Activated T-cell treated with anti-CD3 and anti-CD28 coated beads for 1 hour (primary cell): ENCODE data around the gene SHANK1.

Experiments
- DNase-seq: peaks from one replicate; pipeline ENCODE4 v3.0.0-alpha.2; 2020; ENCODE audit warnings: low read depth

Gene SHANK1

GRCh38 chr19:50686310-50687032, 33.1 kb downstream of the SHANK1 start:
- no peak for DNase-seq

DNA sequence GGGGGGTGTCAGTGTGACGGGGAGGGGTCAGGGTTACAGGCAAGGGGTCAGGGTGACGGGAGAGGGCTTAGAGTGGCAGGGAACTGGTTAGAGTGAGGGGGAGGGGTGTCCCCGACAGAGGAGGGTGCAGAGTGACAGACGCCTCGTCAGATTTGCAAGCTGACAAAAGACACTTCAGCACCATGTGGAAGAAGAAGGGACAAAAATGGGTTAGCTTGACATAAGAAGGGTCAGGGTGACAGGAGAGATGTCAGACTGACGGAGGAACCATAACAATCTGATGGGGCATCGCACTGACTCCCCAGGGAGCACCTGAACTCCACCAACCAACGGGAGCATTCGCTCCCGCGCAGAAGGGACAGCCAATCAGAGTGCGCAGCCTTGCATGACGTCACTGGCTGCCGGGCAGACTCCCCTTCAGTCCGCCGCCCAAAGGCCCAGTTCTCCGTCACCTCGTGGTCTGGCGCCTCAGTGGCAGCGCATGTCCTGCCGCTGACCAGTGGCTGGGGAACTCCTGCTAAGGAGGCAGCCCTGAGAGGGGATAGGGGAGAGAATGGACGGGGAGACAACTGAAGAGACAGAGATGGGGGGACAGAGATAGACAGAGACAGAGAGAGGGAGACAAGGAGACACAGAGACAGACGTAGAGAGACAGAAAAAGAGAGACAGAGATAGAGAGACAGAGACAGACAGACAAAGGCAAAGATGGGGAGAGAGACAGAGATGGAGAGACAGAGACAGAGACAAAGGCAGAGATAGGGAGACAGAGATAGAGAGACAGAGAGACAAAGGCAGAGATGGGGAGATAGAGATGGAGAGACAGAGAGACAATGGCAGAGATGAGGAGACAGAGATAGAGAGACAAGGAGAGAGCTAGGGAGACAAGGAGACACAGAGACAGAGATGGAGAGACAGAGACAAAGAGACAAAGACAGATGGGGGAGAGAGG, 40.2 kb downstream of the SHANK1 start:
- DNase-seq, result peak; percentile 50

DNA sequence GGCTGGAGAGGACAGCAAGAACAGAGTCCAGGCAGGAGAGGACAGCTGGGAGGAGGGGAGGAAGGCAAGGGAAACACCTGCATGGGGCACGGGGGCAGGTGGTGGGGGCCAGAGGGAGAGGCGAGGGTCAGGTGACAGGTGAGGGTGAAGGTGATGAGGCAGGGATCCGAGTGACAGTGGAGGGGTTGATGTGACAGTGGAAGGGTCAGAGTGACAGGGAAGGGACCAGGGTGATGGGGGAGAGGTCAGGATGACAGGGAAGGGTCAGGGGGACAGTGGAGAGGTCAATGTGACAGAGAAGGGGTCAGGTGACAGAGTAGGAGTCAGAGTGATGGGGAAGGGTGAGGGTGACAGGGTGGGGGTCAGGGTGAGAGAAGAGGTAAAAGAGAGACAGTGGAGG, 41.3 kb downstream of the SHANK1 start:
- DNase-seq, result no peak

DNA sequence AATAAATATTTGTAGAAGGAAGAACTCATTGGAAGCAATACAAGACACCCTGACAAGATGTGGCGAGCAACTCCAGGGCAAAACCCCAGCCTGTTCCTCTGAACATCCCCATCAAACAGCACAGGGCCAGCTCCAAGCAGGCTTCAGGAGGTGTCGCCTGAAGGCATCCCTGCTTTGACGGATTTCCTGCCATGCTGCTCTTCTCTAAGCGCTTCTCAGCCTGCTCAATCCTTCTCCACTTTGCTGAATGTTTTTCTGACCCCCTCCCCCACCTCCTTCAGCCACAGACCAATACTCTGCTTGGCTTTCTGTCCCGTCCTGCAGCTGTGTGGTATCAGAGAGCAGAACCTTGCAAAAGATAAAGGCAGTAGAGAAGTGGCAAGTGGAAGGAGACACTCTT, 42.0 kb downstream of the SHANK1 start:
- DNase-seq, result no peak

DNA sequence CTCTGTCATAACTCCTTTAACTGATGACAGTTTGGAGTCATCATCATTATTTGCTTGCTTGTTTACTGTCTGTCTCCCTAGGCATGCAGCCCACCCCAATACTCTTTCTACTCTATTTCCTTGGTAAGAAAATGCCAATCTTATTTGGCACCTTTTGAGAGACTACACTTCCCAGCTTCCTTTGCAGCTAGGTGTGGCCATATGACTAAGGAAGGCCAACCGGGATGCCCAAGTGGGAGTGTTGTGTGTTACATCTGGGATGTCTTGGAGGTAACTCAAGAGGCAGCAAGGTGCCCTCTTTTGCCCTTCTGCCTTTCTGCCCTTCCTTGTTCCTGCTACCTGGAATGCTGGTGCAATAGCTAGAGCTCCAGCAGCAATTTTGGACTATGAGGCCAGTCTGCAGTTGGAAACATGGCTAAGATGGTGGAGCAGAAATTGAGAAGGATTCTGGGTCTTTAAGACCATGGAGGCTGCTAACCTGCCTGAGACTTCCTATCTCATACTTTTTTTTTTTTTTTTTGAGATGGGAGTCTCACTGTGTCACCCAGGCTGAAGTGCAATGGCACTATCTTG, 42.9 kb downstream of the SHANK1 start:
- DNase-seq, result no peak

DNA sequence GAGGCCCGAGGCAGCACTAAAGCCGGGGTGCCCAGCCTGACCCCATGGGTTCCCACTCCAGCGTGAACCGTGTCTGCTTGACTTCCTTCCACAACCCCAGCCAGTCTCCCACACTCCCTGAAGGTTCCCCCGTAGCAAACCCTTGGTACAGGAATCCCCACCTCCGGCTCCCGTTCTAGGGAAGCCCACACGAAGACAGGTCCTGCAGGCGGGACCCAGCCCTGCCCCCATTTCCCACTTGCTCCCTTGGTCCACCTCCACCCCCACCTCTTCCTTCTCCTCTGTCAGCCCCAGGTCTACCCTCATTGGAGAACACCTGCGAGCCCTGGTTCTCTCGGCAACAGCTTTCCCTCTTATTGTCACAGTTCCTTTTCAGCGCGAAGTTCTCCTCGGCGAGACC, 46.5 kb downstream of the SHANK1 start:
- DNase-seq, result no peak

- DNase-seq, result no peak
Measured at GRCh38 chr19:50670102-50670380, 49.6 kb downstream of the SHANK1 start.

DNA sequence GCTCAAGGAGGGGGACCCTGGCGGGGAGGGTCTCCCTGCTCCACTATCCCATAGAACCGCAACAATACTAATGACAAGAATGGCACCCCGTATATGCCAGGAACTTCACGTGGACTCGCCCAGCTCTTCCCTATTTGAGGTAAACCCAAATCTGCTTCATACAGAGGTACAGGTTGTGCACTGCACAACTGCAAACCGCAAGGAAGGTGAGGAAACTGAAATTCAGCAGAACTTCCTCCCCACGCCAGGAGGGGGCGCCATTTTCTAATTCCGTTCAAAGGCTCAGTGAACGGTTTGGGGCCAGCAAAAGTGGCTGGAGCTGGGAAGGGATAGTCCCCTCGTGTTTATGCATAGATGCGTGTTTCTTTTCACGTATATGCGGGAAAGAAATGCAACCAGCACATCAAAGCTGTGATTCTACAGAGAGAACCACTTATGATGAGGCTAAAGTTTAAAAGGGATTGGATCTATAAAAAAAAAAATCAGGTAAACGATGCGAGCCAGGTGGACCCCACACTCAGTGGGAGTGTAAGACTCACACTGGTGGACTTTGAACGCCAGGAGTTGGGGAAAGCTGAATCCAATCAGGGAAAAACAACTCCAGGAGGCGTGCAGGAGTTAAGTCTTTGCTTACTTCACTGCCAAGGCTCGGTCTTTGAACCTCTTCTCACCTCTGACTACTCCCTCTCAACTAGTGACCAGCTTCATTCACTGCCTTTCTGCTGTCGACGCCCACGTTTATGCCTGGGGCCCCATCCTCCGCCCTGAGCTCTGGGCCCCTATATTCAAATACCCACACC, 50.1 kb downstream of the SHANK1 start:
- peak; percentile 43 for DNase-seq

DNA sequence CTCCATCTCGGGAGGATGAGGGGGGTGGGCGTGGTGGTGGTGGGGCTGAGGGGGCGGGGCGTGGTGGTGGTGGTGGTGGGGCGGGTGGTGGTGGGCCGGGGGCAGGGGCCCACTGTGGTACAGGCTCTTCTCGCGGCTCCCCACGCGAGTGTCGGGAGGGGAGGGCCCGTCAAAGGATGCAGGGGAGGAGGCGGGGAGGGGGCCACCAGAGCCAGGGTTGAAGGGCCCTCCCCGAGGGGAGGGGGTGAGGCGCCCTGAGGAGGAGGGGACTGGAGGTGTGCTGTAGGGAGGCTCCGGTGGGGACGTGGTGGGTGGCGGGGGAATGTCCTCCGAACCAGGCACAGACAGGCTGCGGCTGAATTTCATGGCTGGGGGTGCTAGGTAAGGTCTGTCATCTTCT, 50.7 kb downstream of the SHANK1 start:
- DNase-seq, result no peak

DNA sequence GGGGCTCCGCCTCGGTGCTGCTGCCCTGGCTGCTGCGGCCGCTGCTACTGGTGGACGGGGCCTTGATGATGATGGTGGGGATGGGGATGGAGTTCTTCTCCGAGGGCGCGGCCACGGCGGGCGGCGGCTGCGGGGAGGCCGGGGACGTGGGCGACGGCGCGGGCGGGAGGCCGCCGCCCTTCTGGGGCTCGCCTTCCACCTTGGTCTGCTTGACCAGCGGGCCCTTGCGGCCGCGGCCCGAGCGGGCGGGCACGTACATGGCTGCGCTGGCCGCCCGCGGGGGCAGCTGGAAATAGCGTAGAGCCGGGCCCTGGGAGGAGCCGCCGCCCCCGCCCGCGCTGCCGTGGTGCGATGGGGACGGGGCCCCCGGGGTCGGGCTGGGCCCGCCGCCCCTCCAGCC, 51.2 kb downstream of the SHANK1 start:
- no peak for DNase-seq

DNA sequence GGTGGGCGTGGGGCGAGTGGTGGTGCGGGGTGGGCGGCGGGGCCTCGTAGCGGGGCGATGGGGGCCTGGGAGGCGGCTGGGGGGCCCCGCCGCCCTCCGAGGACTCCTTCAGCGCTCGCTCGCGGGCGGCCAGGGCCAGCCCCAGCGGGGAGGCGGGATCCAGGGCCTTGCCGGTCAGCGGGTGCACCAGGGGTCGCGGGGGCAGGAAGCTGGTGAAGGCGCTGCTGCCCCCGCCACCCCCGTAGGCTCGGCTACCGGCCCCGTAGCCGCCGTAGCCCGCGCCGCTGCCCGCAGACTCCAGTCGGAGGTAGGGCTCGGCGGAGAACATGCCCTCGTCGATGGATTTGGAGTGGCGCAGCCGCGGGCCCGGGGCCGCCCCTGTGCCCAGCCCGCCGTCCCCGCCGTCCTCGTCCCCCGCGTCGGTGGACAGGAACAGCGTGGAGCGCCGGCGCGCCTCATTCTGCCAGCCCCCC, 51.8 kb downstream of the SHANK1 start:
- no peak for DNase-seq

DNA sequence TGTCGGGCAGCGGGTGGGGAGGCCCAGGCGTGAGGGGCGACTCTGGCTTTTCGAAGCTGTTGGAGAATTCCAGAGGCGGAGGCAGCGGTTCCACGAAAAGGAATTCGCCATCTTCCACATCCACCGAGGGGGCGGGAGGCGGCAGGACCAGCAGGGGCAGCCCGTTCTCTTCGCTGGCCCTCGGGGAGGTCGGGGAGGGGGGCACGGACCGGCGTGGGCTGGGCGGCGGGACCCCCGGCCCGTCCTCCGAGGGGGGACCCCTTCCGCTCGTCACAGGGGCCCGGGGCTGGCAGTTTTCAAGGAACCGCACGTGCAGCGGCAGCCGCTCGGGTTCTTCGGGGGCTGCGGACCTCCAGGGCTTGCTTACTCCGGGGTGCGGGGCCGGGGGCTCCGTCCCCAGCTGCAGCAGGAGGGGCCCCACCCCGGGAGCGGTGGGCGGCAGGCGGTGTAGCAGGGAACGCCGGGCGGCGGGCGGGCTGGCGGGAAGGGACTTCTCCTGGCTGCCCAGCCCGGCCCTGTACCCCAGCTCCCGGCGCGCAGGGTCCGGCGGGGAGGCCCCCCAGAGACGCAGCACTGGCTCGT, 52.3 kb downstream of the SHANK1 start:
- DNase-seq, result no peak

DNA sequence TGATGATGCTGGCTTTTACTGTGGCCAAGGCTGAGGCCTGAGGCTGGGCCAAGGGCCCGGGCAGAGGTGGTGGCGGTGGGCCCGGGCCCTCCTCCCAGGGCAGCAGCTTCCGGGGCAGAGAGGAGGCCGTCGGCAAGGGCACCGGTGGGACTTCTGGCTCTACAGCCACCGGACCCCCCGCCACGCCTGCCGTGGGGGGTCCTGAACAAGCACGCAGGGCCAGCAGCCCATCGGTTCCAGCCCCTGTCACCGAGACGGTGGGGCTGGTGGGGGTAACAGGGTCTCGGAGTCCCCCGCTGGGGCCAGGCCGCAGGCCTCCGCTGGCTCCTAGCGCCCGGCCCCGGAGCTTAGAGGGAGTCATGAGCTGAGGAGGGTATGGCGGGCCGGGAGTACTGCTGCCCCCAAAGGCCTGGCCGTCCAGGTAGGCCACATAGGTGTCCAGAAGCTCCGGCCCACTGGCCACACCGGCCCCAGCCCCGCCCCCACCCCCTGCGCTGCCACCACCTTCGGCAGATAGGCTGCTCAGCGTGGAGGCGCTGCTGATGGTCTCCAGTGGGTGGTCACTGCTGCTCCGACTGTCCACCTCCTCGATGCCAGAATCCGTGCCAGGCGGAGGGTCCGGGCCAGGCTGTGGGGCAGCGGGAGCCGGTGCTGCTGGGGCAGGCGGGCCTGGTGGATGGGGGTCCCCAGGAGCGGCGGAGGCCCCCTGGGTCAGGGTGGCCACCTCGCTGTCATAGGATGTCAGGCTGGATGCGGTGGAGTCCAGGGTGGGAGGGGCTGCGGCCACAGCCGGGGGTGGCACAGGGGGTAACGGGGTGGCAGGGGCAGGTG, 53.0 kb downstream of the SHANK1 start:
- DNase-seq, result no peak

- no peak for DNase-seq
Measured at GRCh38 chr19:50664204-50664603, 55.4 kb downstream of the SHANK1 start.

DNA sequence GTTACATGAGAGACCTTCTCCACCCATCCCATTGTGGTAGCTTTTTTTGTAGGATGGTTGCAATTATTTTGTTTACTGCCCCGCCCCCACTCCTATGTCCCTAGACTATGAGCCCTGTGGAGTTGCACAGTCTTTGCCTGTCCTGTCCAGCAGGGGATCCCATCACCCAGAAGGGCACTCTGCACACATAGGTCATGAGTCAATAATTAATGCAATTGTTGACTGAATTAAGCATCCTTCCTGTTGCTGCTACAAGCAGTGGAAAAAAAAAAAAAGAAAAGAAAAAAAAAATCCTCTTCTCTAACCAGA, 56.2 kb downstream of the SHANK1 start:
- DNase-seq, result no peak

GRCh38 chr19:50662651-50663481, 56.7 kb downstream of the SHANK1 start:
- no peak for DNase-seq

GRCh38 chr19:50661766-50662650, 57.6 kb downstream of the SHANK1 start:
- DNase-seq, result no peak

DNA sequence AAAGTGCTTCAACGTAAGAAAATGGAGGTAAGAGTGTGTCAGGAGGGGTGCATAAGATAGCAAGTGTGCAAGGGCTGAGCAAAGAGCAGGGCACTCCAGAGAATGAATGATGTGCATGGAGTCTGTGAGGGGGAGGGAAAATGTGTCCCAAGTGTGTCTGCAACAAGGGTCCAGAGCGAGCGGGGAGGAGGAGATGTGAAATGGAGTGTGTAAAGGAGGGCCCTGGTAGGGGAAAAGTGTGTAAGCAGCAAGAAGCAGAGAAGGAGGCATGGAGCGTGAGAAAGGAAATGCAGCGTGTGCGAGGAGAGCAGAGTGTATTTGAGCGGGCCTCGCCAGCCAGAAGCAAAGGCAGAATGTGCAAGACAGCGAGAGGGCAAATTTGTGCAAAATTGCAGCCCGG, 58.6 kb downstream of the SHANK1 start:
- DNase-seq, result no peak

- DNase-seq, result no peak
Measured at GRCh38 chr19:50660088-50660366, 59.6 kb downstream of the SHANK1 start.
